RPMI8226 (cell line): ENCODE measurements around the gene MRLN.
"Not testable (repeated sequence)": the region's sequence is repeated elsewhere in the genome, so short reads cannot be mapped to it uniquely, and the experiment has no call there.

Experiments
- DNase-seq: peaks from one replicate; pipeline ENCODE4 v3.0.0-alpha.2; 2015

Gene MRLN

DNA sequence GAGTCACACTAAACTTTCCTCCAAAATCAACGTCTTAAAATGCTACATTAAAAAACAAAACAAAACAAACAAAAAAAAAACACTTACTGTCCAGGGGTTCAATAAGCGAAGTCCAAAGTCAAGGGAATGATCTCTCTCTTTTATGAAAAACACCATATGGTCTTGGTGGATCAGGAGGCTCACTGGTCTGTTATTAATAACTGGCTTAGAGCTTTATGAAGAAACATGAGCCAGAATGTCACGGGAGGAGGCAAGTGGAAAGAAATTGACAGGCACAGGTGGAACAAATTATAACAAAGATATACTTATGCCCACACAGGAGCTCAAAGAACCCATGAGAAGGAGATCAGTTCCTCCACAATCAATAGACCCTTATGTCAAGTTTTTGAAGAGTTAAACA lies at the start of gene MRLN:
Gene MRLN (minus strand): TSS at position 189 of the 400 bp plus-strand sequence.
- no peak for DNase-seq

DNA sequence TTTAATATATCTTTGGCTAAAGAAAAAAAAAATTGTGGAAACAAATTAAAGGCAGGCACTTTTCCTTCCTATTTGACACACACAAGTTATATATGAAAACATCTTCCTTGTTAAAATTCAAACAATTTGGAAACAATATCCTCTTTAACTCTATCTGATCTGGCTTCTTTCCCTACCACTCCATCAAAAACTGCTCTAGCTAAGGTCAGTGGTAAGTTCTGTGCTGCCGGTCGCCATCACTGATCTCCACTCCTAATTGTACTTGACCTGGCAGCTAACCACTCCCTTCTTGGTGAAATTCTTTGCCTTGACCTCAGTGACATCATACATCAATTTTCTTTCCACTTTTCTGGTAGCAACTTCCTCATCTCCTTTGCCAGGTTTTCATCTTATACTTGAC lies 47.9 kb upstream of the MRLN start:
- no peak for DNase-seq

DNA sequence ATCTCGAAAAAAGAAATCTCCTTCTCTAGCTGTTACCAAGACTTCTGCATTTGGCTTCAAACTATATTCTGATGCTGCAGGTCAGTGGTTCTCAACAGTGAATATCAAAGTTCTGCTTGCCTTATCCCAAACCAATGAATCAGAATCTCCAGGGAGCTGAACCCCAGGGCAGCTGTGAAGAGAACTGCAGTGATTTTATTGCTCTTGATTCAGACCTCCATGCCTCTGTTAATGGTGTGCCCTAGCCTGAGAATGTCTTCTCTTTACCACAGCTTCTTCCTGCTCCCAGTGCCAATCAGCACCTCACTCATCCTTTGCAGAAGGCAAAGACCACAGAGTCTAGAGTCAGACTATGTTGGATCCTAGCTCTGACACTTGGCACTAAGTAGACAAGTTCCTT lies 46.2 kb upstream of the MRLN start:
- no peak for DNase-seq

DNA sequence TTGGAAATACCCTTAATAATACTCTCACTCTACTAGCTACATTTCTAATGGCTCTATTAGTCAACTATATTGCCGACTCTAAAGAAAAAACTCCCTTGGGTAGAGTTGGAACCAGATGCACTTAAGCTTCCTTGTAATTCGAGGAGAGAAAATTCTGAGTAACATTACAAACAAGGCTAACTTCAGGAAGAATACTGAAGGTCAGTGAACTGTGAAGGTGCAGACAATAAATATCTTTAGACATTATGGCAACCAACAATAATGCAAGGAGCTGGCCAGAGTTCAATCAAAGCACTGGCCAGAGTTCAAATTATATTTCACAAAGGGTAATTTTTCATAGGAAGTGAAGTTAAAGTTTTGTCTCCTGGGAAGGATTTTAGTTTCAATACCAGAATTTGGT lies 40.7 kb upstream of the MRLN start:
- no peak for DNase-seq

DNA sequence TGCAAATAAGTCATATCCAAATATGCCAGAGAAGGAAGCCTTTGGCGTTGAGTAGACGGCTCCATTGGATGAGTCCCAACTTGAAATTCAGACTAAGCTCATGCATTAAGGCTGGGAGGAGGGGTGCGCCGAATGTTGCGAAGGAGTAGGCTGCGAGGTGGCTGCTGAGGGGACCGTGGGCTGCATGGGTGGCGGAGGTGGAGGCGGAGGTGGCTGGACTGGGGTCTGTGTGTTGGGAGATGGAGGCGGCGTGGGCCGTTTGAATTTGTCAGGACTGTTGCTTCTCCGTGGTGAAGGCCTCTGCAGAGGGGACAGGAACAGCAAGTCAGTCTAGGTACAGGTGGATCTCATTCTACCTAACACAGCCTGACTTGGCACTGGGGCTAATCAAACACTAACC lies 39.6 kb upstream of the MRLN start:
- no peak for DNase-seq

DNA sequence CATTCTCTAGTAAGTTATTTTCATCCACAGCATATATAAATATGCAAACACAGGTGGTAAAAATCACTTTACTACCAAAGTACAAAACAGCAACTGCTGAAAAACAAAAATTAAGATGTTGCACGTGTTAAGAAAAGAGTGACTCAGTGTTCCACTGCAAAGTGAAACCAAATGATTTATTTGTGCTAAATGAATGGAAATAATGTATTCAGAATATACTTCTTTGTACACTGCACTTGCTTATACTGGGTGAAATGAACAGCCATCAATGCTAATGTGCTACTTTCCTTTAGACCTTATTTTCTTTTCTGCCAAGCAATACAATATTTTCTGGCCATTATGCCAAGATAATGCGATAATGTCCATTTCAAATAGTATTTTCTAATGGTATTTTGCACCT lies 38.3 kb upstream of the MRLN start:
- DNase-seq = no peak

DNA sequence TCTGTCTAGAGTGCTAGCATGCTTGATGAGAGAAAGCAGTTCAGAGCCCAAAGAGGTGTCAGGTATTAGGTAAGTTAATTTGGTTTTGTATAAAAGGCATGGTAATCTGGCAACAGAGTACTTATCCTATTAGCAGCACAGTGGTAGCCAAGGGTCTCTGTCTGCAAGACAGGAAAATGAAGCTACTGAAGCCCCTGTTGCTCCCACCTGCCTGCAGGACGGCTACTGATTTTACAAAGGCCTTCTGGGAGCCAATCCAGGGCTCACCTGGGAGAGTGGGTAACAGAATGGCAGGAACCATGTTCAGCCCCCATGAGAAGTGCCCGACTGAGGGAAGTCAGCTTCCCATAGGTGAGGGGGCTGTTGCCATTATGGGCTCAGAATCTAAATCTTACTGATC lies 36.8 kb upstream of the MRLN start:
- not testable (repeated sequence) for DNase-seq

DNA sequence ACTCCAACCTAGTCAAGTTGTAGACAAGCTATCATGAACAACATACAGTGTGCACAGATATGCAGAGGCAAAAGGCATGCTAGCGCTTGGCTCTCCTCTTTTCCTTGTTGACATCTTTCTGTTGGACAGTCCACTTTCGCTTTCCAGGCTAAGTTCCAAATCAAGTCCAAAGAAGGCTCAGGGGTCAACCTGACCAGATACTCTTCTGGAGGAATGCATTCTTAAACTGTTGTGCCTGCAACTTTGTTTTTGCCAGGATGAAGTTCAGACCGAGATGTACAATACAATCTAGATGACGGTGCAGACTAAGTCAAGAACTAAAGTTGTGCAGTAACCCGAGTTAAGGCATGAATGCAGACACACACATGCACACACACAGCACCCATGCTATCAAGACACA lies 35.7 kb upstream of the MRLN start:
- DNase-seq = not testable (repeated sequence)

DNA sequence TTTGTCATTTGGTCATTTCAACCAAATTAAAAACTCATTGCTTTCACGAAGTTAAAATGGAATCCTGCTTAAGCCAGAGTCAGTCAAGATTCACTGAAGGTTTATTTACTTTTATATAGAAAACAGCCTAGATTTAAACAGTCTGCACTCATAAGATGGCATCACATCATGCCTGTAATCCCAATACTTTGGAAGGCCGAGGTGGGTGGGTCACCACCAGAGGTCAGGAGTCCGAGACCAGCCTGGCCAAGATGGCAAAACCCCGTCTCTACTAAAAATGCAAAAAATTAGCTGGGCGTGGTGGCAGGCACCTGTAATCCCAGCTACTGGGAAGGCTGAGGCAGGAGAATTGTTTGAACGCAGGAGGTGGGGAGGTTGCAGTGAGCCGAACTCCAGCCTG lies 33.8 kb upstream of the MRLN start:
- not testable (repeated sequence) for DNase-seq

DNA sequence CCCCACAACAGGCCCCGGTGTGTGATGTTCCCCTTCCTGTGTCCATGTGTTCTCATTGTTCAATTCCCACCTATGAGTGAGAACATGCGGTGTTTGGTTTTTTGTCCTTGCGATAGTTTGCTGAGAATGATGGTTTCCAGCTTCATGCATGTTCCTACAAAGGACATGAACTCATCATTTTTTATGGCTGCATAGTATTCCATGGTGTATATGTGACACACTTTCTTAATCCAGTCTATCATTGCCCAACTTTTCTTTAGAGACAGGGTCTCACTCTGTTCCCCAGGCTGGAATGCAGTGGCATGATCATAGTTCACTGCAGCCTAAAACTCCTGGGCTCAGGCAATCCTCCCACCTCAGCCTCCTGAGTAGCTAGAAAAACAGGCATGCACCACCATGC lies 32.2 kb upstream of the MRLN start:
- not testable (repeated sequence) for DNase-seq

DNA sequence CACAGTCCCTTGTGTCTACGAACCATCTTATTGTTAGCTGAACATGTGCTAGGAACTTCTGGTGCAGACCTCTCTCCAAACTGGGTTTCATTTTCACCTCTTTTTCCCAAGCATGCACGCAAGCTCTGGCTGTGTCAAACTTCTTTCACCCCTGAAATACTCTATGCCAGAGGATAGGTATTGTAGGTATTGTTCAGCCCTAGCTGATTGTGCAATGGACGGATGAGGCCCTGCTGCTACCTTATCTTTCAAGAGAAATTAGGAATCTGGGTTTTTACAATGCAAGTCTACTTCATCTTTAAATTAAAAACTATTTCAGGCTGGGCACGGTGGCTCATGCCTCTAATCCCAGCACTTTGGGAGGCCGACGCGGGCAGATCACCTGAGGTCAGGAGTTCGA lies 28.3 kb upstream of the MRLN start:
- DNase-seq = no peak

DNA sequence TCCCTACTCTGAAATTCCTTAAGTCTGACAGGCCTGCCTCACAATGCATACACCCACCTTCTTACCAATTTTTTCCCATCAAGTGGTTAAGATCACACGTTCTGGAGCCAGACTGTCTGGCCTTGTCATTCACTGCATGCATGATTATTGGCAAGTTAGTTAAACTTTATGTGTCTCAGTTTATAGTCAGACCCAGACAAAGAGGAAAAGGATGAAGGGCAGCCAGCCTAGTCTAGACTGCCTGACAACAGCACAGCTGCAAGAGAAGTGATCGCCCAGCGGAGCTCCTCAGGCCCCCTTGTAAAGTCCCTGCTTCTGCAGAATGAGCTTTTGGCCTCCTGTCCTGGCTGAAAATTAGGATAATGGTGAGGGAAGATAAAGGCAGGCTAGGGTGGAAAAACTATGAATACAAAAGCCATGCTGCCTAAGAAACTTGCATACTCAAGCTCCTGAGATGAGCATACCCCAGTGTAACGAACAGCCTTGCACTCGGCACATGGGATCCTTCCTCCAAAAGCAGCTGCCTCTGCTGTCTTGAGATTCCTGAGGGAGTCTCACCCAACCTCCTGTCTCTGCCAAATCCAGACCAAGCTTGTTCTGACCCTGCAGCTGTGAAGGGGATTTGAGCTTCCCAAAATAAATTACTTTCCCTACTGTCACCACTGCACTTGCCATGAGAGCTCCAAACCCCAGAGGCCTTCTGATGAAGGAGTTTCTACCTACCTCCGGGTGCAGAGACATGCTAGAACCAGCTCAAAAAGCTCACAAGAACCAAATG lies 26.7 kb upstream of the MRLN start:
- DNase-seq = no peak

DNA sequence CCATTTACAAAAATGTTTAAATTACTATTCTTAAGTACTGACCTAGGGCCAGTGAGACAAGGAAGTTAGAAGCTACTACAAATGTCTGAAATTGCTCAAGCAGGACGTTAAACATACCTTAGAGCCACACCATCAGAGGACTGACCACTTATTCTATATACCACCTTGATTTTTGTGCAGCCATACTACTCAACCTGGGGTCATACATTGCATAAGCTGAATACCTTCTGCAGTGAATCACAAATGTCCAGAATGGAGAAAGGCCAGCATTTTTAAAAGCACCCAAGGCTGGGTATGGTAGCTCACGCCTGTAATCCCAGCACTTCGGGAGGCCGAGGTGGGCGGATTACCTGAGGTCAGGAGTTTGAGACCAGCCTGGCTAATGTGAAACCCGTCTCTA lies 21.2 kb upstream of the MRLN start:
- no peak for DNase-seq

DNA sequence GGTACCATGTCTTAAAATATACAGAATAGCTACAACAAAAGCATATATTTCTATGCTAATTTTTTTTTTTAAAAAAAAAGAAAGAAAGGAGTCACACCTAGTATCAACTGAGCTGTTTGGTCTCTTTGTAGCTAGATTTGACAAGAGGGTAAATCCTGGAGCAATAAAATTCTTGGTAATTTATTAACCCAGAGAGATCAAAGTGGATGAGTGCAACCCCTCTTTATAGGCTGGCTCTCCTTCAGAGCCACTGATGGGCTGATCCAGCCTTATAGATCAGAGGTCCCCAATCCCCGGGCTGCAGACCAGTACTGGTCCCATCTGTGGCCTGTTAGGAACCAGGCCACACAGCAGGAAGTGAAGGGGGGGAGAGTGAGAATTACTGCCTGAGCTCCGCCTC lies 19.8 kb upstream of the MRLN start:
- no peak for DNase-seq

DNA sequence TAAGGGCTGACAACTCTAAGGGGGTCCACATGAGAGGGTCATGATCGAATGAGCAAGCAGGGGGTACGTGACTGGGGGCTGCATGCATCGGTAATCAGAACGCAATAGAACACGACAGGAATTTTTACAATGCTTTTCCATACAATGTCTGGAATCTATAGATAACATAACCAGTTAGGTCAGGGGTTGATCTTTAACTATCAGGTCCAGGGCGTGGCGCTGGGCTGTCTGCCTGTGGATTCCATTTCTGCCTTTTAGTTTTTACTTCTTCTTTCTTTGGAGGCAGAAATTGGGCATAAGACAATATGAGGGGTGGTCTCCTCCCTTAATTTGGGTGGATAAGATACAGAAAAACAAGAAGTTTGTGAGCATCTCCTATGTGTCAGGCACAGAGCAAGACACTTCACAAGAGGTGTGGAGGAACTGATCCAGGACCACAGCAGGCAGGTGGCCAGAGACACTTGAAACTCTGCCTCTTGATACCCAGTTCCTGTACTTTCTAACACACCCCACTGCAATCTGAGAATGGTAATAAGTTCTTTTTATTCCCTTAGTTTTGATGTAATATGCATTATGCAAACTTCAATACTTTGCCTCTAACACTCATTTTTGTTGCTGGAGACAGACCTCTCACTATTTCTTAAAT lies 18.0 kb upstream of the MRLN start:
- DNase-seq = no peak

DNA sequence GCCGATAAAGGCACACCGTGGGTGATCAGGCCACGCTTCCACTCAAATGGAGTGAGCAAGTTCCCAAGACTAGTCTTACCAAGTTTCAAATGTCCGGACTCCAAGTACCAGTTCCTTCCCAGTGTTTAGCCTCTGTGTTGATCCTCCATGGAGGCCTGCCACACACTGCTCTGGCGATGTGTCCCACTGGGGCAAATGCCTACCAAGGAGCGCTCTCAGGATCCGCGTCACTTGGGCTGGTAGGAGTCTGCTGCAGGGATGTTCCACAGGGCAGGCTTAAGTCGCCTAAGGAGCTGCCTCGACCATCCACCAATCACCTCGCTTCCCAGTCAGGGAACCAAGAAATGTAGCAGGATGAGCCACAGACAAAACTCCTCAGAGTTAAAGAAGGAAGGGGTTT lies 17.4 kb upstream of the MRLN start:
- DNase-seq = no peak

DNA sequence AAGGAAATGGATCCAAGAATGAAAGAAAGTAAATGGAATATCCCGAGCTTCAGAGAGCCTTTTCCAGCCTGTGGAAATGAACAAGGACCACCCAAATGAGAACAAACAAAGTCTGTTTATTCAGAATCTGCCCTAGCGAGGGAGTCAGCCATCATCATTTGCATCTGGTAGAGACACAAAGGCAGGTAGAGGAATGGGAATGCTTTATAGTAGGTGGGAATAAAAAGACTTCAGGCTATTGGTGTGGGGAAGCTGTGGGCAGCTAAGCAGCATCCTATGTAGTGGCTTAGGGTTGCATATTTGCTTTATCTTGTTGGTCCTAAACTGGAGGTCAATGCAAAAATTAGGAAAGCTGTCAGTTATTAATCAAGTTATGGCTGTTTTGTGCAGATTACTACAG lies 9.2 kb upstream of the MRLN start:
- no peak for DNase-seq

DNA sequence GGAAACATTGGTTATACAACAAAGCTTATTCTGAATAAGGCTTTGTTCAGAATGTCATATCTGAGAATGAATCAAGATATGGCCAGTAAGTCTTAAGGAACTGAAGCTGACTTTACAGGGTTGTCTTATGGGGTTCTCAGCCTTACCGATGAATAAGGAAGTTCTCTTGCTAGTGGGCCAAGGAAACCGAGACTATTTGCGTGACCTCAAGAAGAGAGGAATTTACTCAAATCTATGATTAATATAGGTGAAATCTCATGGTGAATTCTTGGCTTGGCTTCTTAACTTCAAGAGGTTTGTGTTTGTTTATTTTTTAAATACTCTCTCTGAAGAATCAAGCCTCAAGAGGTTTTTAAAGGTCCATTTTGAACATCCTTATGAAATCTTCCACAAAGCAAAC lies 4.7 kb upstream of the MRLN start:
- no peak for DNase-seq

DNA sequence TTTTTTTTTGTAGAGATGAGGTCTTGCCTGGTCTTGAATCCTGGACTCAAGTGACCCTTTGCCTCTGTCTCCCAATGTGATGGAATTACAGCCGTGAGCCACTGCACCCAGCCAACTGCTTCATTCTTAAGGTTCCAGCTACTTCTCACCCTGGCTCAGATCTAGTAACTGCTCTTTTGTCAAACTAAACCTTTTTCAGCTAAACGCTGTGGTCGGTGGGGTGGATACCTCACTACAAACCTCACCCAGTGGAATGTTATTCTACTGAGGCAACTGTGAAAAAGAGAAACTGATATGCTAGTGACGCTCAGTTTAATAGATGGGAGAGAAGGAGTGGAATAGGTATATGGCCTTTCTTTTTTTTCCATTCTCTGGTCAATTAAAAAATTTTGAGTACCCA lies 1.7 kb upstream of the MRLN start:
- no peak for DNase-seq

DNA sequence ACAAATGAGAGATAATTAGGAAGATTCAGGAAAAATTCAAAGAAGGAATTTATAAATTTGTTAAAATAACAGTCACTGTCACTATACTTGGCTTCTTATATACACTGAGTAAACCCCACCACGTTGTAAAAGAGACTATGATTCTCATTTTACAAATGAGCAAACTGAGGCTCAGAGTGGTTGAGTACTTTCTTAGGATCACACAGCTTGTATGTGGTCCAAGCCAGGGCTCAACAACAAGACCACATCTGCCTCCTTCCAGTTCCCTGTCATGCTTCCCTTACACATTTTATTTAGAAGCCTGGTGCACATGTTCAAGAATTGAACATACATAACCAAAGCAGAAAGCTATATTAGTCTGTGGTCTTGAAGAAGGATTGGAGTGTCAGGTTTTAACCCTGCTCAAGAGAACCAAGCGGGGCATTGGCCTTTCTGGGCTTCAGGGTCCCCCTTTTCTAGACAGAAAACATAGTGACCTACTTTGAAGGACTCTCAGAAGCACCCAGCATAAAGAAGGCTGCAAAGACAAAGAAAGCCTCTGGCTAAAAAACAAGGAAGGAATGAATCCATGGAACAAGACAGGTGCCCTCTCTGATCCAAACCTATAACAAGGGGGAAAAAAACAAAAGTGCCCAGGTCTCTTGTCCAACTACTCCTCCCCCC lies 846 bp downstream of the MRLN start:
- no peak for DNase-seq

DNA sequence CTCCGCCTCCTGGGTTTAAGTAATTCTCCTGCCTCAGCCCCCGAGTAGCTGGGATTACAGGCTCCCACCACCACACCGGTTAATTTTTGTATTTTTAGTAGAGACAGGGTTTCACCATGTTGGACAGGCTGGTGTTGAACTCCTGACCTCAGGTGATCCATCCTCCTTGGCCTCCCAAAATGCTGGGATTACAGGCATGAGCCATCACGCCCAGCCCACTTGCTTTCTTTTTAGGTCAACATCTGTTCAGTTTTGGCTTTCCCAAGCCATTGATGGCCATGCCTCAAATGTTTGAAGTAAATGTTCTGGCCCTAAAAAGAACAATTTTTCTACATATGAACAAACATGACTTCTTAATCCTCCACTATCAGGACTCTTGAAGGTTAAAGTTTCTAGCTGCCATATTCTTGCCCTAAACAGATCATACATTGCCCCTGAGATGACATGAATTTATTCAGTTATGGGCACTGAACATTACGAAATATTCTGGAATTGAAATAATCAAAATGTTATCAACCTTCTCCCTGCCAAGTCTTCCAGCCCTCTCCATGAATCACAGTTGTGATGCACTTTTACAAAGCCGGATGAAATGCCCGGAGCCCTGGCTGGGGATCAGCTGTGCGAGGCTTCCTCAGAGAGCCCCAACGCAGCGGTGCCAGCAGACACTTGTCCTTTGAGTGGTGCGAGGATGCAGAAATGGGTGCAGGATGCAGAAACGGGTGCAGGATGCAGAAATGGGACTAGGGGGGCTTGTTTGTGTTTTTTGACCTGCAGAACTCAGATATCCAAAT lies 2.9 kb downstream of the MRLN start:
- DNase-seq = no peak

DNA sequence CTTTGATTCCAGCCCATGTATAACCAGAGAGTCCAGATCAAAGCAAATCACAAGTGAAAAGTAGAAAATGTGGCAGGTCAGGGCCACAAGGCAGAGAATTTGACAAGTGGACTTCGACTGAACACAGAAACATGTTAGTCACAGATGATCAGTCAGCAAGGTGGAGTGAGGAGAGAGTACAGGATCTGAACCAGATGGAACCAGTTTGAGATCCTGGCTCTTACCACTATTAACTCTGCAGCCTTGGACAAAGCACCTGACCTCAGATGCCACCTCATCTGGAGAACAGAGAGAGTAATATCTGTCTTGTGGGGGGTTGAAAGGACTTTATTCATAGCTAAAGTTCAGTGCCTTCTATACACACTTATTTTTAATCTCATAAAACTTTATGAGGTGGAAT lies 4.4 kb downstream of the MRLN start:
- DNase-seq = no peak

DNA sequence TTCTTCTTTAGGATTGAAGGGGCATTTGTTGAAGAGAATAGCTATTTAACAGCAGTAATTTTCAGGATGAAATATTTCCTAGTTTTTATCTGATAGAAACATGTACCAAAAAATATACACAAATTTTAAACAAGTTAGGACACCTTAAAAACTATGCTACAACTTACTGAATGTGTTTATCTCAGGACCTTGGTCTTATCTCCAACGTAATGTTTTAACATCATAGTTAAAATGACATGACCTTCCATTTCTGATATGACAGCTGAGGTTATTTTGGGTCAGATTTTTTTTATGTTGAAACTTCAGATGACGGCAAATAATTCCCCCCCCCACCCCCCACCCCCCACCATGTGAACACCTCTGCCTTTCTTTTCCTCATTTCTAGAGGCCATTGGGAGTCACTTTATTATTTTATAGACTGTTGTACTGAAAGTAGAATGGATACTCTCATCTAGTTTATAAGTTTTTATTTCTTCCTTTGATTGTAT lies 8.0 kb downstream of the MRLN start:
- DNase-seq = no peak
